ENCODE results near the gene PRDM15. TPM values are rescaled to one million over a fixed set of nuclear protein-coding genes. Genes with fewer than 3 reads are reported as not detected.

The PRDM15 gene
- total RNA-seq, 1 donor from 2014 or later, result 11.2 TPM

GRCh38 chr21:41750532-41751151 lies 128.5 kb downstream of the PRDM15 start:
- intact Hi-C loops (cut with micrococcal nuclease), result no loop called here

GRCh38 chr21:41750051-41750450 lies 129.1 kb downstream of the PRDM15 start:
- intact Hi-C loops (cut with micrococcal nuclease), result no loop called here

- intact Hi-C loops (cut with micrococcal nuclease), result no loop called here
Measured at GRCh38 chr21:41749286-41749685, 129.9 kb downstream of the PRDM15 start.

Other genes starting within 250 kb of the PRDM15 start
- gene RIPK4, start 112.3 kb downstream of the PRDM15 start, total RNA-seq, result not detected in 2 replicates
- 5.8 TPM in 2 replicates for gene C2CD2, start 74.7 kb upstream of the PRDM15 start, total RNA-seq
- 14.6 and 16.5 TPM in 2 replicates for gene ZBTB21, start 131.0 kb upstream of the PRDM15 start, total RNA-seq
- 0.12 TPM in 1 of 2 replicates, not detected in the other for gene UMODL1, start 192.0 kb upstream of the PRDM15 start, total RNA-seq